GM18870 (cell line): ENCODE results near the gene MCF2L.

Experiments
- ATAC-seq: cut with Tn5 transposase; IDR thresholded peaks from one replicate; pipeline ENCODE4 v1.9.1; 2021; ENCODE audit warnings: moderate library complexity; ENCODE audit not compliant: unreplicated experiment

The MCF2L gene

DNA sequence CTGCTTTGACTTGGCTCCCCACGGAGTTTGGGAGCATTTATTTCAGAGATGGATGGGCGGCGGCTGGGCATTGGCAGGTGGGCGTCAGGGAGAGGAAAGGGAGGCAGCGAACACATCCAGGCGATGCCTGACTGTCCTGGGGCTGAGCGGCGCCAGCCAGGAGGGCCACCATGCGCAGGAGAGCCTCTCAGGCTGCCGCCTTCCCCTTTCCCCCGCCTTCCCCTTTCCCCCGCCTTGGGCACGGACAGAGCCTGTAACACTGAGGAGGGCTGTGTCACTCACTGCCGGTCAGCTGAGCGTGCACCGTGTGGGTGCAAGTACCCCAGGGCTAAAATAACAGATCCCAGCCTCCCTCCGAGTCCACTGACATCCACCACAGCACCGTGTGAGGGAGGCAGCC lies 11.4 kb downstream of the MCF2L start:
- ATAC-seq = no peak

- ATAC-seq = no peak
Measured at GRCh38 chr13:112981451-112981850, 12.4 kb downstream of the MCF2L start.

- no peak for ATAC-seq
Measured at GRCh38 chr13:112982281-112983041, 13.4 kb downstream of the MCF2L start.

DNA sequence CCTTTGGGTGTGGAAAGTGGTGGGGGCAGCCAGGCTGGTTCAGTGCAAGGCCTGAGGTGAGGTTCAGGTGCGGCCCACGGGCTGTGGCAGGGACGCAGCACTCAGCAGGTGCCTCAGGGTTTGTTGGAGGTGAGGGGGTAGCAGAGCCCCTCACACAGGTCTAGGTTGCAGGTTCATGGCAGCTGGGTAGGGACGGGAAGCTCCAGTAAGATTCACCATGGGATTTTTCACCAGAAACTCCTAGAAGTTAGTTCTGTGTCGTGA lies 14.0 kb downstream of the MCF2L start:
- ATAC-seq = no peak

DNA sequence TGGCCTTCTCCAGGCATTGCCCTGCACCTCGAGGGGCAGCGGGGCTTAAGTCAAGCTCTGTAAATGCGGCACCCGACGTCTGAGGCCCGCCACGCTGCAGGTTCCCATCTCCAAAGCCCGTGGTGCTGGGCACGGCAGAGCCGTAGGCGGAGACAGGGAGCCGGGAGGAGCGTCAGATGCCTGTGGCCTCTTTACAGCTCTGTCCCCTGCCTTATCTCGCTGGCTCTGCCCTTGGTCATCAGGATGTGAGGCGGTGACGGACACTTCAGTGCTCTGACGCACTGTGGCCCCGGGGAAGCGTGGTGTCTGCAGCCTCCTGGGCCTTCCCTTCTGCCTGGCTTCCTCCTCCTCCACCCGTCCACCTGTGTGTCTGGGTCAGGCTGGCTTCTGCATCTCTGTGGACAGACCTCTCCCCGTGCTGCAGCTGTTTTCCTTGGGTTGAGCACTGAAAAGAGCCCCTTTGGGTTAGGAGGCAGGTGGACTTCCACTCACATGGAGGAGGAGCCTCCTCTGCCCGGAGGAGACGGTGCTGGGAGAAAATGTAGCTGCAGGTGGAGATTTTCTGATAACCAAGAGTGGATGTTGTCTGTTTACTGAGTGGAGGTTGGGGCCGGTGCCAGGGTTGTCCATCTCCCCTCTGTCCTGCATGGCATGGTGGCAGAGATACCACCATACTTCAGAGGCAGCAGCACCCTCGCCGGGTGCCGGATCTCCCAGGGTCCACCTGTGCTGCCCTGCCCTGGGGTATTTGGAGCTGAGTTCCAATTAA lies 14.6 kb downstream of the MCF2L start:
- no peak for ATAC-seq

- no peak for ATAC-seq
Measured at GRCh38 chr13:112984501-112984900, 15.5 kb downstream of the MCF2L start.

DNA sequence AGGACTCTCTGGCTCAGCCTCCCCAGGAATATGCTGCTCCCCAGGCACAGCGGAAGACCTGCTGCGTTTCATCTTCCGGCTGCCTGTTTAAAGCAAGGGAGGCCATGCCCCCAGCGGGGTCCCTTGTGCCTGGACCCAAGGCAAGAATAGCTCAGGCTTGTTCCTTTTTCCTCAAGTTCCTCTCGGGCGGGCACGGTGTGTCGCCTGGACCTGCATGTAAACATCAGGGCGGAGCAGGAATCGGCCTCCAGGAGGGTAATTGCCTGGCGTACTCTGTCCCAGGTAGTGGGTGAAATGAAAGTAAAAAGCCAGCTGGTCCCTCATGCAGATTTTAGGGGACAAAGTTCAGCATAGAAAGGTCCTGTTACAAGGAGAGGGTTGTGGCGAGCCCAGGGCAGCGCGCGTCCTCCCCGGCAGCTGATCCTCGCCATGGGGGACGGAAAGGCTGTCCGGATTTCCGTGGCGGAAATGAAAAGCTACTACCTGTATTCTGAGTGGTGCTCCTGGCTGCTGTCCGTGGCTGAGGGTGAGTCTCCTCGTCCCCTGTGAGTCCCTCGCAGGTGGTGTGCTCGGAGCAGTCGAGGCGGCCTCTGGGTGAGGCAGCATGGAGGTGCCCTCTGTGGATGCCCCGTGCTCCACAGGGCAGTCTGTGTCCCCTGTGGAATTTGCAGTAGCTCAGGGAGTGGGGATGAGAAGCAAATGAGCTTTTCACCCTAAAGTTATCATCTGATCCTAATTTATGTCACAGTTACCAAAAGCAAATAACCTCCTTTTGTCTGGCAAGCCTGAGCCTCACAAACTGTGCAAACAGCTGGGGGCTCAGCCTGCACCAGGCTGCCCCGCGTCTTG lies 16.2 kb downstream of the MCF2L start:
- ATAC-seq = no peak

GRCh38 chr13:112985803-112986408 lies 16.9 kb downstream of the MCF2L start:
- no peak for ATAC-seq

- ATAC-seq = no peak
Measured at GRCh38 chr13:112986470-112986869, 17.5 kb downstream of the MCF2L start.

DNA sequence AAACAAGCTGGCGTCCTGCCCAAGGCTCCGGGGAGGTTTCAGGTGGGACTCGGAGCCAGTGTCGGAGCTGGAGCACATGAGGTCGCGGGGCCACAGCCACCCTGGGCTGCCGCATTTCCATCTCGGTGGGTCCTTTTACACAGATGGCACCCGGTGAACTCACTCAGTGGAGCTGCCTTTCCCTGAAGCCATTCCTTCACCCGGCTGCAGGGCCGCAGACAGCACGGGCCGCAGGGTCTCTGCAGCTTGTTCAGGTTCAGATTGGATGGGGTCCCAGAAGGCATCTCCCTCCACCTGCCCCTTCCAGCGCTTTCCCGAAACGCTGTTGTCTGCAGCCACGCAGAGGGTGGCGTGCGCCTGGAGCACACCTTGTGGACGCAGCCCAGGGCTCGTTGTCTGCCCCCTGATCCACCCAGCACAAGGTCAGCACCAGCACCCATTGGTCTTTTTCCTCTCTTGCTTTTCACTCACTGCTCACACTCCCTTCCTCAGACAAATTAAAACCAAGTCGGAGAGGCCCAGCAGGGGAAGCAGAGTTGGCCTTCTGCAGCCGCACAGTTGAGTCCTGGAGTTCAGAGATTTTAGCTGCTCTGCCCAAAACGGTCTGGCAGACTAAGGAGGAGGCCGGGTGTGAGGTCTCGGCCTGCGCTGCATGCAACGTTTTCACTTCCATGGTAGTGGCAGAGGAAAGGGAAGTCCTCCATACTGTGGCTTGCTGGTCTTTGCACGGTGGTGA lies 18.1 kb downstream of the MCF2L start:
- ATAC-seq = no peak

DNA sequence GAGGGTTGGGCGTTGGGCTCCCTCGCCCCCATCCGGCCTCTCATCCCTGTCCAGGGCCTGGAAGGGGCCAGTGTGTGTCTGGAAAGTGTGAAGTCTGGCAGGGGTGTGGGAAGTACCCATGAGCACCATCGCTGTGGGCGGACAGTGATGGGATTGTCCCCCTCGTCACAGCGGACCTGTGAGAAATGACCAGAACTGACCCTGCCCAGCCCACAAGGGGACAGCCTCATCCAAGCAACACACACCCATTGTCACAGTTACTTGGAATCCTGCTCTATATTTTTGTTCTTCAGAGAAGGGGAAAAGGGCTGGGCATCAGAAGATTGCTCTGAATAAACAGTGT lies 18.6 kb downstream of the MCF2L start:
- no peak for ATAC-seq

DNA sequence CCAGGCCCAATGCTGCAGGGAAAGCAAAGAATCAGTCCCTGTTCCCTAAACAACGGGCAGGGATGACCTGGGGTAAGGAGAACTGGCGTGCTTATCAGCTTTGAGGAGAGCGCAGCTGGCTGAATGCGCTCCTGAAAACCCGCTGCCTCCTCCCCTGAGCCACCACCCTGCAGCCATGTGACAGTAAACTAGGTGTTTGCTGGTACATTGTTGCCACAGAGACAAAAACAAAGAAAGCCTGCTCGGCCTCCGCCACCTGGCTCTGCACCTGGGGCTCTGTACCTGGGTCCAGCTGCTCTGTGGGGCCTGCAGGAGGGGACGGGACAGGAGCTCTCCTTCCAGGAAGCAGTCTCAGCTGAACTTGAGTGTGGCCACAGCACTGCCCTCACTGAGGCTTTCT lies 21.8 kb downstream of the MCF2L start:
- no peak for ATAC-seq

- no peak for ATAC-seq
Measured at GRCh38 chr13:112991609-112992008, 22.6 kb downstream of the MCF2L start.

- no peak for ATAC-seq
Measured at GRCh38 chr13:112992931-112993680, 24.1 kb downstream of the MCF2L start.

DNA sequence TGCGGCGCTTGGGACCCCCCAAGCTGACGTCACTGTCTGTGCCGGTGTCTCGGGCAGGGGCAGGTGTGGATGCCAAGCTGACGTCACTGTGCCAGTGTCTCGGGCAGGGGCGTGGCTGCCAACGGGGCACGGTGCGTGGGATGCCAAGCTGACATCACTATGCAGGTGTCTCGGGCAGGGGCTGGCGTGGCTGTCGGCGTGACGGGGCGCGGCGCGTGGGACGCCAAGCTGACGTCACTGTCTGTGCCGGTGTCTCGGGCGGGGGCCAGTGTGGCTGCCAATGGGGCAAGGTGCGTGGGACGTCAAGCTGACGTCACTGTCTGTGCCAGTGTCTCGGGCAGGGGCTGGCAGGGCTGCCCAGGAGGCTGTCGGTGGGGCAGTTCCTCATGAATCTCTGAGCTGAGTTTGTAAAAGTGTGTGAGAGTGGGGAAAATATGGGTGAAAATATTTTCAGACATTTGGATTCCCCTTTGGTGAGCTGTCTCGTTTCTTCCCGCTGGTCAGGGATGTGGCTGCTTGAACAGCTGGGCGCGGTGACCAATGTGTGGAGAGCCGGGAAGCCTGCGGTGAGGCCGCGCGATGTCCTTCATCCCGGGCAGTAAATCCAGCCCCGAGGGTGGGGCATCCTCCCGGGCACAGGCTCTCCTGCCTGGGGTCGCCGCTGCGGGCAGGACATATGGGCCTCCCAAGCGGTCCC lies 25.2 kb downstream of the MCF2L start:
- ATAC-seq = no peak

DNA sequence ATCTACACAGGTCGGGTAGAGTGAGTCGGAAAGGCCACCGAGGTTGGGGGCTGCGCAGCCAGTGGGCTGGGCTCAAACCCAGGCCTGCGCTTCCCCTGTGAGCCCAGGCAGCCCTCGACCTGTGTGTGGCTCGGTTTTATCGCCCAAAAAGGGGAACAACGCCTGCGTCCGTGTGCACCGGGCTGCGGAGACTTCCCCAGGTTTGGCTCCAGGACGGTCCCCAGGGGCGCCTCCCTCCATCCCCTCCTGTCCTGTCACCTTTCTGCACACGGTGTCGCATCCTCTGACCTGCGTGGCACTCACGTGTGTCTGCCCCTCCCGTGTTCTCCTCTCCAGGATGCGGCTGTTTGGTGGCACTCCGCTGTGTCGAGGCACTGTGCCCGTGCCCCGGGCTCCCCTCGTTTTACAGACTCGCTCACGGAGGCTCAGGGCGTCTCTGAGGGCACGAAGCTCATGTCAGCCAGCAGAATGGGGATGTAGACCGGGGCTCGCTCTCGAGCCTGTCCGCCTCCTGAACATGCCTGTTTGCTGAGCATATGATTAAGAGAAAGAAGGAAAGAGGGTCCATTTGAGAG lies 25.9 kb downstream of the MCF2L start:
- ATAC-seq = no peak

DNA sequence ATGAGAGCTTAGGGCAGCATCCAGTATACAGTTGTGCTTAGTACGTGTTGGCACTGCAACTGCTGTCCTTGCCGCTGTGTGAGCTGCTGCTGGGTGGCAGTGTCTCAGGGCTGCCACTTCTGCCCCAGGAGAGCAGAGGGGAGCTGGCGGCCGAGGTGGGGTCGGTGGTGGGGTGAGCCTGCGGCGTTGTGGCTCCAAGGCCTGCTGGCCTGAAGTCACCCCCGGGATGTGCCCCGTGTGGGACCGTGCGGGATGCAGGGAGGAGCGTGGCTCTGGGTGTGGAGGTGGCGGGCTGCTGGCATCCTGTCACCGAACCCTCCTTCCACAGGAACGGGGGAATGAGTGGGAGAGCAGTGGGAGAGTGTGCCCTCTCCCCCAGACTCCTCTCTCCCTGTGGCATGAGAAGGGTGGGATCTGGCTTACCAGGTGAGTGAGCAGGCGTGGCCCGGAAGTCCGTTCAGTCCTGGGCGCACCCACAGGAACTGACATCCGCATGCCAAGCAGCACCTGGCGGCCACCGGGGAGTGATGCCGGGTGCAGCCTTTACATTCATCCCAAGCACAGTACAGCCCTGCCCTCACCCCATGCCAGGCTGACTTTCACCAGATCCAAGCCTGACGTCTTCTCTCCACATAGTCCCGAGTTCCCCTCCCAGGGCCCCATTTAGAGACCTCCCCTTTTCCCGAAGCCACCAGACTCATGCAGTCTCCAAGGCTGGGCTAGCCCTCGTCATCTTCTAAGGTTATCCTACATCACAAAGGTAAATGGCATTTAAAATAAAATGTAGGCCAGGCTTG lies 26.6 kb downstream of the MCF2L start:
- no peak for ATAC-seq

DNA sequence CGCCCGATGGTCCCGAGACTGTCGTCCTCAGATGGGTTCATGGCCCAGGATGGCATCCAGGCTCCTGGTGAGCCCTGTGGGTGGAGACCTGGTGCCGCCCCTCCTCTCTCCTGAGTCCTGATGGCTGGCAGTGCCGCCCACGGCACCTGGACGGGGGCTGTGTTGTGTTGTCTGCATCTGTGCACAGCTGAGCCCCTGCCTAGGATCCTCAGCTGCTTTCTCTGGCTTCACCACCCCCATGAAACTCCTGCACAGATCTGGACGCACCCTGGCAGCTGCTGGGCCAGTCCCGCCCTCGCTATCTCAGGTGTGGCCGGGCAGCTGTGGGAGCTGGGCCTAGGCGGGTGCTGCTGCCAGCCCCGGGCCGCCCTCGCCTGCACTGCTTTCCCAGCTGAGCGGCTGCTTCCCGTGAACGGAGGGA lies 27.7 kb downstream of the MCF2L start:
- no peak for ATAC-seq
